Islet precursor cell (in vitro differentiated cells): ENCODE data around the gene EPG5.
"Not testable (repeated sequence)": the region's sequence is repeated elsewhere in the genome, so short reads cannot be mapped to it uniquely, and the experiment has no call there.

Experiments
- DNase-seq: peaks from one replicate; pipeline ENCODE4 v3.0.0-alpha.2; 2018

The EPG5 gene

GRCh38 chr18:45860971-45861370 is 106.2 kb downstream of the EPG5 start:
- no peak for DNase-seq

DNA sequence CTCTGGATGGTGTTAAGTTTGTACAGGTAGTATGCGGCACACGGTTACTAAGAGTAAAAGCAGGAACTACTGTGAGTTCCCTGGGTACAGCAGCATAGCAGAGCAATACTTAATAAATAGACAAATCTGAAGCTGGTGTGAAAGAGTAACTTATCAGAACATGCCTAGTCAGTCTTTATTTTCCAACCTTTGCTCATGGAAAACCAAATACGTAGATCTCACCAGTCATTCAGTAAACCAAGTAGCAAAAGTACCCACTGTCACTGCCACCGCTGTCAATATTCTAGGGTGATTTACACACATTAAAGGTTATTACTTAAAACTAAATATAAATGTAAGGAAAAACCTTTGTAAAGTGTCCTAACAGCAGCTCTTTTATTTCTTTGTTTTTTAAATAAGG is 106.6 kb downstream of the EPG5 start:
- no peak for DNase-seq

GRCh38 chr18:45859334-45859733 is 107.8 kb downstream of the EPG5 start:
- no peak for DNase-seq

DNA sequence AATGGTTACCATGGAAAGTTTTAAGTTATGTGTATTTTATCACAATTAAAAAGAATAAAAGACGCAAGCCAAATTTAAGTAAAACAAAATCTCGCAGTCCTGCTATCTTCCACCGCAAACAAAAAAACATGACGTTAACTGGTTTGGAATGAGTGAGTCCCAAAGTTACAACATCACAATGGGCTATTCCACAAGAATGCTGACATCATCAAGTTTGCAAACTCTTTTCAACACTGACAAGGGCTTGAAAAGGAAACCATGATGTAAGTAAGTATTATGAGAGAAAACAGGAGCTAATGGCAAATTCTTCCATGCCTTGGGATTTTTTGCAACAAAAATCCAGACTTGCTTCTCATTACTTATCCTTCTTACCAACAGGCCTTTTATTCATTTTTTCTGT is 110.6 kb downstream of the EPG5 start:
- DNase-seq = no peak

DNA sequence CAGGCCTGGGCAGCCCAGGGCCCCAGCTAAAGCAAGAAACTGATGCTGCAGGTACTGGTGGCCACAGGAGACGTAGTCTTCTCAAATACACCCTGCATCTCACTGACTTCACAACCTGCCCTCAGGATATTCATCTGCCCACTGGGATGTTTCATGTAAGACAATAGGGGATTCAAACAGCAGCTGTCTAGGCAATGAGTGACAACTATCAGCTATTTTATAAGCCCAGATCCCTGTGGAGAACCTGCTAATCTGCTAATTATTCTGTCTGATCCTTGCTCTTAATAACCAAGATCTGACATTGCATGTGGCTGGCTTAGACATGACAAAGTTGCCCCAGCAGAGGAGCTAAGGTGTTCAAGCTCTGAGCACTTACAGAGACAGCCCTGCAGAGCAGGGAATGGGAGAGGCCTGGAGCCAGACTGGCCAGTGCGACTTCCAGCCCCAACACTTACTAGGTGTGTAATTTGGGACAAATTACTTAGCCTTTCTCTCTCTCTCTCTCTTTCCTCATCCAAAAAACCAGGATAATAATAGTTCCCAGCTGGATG is 113.0 kb downstream of the EPG5 start:
- no peak for DNase-seq

DNA sequence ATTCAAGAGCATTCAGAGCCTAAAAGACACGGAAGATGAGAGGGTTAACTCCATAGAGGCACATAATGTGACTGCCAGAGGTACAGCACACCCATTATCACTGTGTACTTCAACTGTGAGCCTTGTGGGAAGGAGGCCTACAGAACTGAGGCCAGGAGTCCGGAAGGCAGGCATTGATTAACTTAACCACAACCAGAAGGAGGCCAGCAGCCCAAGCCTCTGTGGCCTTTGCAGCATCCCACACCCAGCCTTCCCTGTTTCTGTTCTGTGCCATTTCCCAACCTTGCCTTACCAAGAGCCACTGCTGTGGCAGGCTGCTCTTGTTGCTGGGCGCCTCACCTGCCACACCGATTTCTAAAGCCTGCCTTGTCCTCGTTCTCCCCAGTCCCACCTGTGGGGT is 114.5 kb downstream of the EPG5 start:
- DNase-seq = no peak

GRCh38 chr18:45851161-45851925 is 115.8 kb downstream of the EPG5 start:
- DNase-seq = no peak

GRCh38 chr18:45850021-45850420 is 117.1 kb downstream of the EPG5 start:
- DNase-seq = no peak

DNA sequence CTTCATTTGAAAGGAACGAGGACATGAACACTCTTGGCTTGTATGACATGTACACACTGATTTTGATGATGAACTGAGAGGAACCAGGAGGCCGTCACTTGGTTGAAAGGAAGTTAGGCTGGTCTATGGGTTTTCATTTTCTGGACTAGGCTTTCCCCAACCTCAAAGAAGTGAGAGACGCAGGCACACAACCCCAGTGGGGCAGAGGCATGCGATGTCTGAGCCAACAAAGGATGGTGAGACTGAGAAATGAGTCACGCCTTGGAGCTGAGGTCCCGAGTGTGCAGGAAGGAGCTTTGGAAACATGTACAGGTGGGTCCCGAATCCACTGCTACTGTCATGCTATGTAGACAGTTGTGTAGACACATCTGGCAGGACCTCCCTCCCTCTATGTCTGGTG is 117.6 kb downstream of the EPG5 start:
- DNase-seq = no peak

GRCh38 chr18:45848643-45849042 is 118.5 kb downstream of the EPG5 start:
- not testable (repeated sequence) for DNase-seq

- DNase-seq = no peak
Measured at GRCh38 chr18:45847119-45847518, 120.0 kb downstream of the EPG5 start.

GRCh38 chr18:45845410-45845809 is 121.7 kb downstream of the EPG5 start:
- peak; percentile 75 for DNase-seq

DNA sequence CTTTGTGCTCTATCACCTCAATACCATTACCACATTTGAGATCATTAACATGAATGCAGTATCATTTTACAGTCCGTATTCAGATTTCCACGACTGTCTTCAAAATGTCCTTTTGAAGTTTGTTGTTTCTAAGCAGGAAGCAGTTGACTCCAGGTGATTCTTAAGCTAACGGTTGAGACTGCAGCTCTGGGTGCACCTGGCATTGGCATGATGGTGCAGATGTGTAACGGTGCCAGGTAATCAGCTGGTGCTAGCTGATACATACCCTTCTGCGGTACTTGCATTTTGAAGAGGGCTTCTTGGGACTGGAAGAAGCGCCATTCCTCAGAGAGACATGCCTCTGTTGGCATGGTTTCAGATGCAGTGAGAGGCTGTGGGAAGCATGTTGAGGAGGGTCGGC is 122.2 kb downstream of the EPG5 start:
- DNase-seq = no peak

- no peak for DNase-seq
Measured at GRCh38 chr18:45843019-45843418, 124.1 kb downstream of the EPG5 start.

DNA sequence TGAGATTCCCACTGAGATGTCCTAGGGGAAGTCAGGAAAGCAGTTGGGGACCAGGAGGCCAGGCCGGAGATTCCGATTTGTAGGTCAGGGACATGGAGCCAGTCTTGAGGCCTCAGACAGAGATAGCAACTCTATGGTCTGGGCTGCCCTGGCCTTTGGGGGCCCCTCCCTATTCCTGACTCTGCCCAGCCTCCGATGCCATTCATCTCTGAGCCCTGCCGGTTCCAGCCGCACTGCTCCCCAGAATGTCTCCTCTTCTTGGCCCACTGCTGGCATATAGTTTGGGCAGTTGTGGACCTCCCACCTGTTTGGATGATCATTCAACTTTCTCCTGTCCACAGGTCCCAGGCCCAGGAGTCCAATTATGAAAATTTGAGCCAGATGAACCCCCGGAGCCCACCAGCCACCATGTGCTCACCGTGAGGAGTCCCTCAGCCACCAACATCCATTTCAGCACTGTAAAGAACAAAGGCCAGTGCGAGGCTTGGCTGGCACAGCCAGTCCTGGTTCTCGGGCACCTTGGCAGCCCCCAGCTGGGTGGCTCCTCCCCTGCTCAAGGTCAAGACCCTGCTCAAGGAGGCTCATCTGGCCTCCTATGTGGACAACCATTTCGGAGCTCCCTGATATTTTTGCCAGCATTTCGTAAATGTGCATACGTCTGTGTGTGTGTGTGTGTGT is 125.2 kb downstream of the EPG5 start:
- DNase-seq = no peak

- DNase-seq = no peak
Measured at GRCh38 chr18:45841060-45841764, 125.9 kb downstream of the EPG5 start.

- DNase-seq = peak; percentile 72
Measured at GRCh38 chr18:45839414-45840395, 127.4 kb downstream of the EPG5 start.

GRCh38 chr18:45838302-45839070 is 128.6 kb downstream of the EPG5 start:
- DNase-seq = no peak

DNA sequence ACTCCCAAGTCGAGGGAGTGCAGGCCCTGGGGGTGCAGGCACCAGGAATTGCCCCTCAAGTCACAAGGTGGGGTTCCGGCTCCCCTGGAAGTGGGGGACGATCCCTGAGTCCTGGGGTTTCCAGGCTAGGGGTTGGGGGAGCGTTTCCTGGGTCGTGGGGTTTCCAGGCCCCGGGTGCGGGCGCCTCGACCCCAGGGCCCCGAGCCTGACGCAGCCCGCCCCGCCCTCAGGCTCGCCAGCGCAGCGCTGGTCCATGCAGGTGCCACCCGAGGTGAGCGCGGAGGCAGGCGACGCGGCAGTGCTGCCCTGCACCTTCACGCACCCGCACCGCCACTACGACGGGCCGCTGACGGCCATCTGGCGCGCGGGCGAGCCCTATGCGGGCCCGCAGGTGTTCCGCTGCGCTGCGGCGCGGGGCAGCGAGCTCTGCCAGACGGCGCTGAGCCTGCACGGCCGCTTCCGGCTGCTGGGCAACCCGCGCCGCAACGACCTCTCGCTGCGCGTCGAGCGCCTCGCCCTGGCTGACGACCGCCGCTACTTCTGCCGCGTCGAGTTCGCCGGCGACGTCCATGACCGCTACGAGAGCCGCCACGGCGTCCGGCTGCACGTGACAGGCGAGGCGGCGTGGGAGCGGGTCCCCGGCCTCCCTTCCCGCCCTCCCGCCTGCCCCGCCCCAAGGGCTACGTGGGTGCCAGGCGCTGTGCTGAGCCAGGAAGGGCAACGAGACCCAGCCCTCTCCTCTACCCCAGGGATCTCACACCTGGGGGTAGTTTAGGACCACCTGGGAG is 129.7 kb downstream of the EPG5 start:
- DNase-seq = peak; percentile 84
